Ammon's horn (tissue), 1 donor: ENCODE data around the gene AMZ2.
A peak's percentile ranks its signal among the peaks of the same experiment; 100 is the strongest.
"Not testable (repeated sequence)": the region's sequence is repeated elsewhere in the genome, so short reads cannot be mapped to it uniquely, and the experiment has no call there.

ENCODE experiments used
- DNase-seq: peaks from one replicate; pipeline ENCODE4 v3.0.0-alpha.2; 2016; ENCODE audit warnings: low spot score

Gene AMZ2

GRCh38 chr17:68220186-68220585, 27.7 kb upstream of the AMZ2 start:
- not testable (repeated sequence) for DNase-seq

- not testable (repeated sequence) for DNase-seq
These were observed 27.1 kb upstream of the AMZ2 start for GRCh38 chr17:68220786-68221185.

DNA sequence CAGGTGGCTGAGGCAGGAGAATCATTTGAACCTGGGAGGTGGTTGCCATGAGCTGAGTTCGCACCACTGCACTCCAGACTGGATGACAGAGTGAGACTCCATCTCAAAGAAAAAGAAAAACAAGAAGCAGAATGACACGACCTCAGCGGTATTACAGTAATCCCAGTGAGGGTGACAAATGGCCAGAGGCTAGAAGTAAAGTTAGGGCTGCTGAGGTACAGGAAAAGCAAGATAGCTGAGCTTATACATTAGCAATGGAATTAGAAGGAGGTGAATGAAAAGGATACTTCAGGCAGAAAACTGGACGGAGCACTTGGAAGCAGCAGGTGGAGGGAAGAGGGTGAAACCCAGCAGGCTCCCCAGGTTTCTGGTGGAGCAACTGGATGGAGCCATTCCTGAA, 26.1 kb upstream of the AMZ2 start:
- DNase-seq = no peak

DNA sequence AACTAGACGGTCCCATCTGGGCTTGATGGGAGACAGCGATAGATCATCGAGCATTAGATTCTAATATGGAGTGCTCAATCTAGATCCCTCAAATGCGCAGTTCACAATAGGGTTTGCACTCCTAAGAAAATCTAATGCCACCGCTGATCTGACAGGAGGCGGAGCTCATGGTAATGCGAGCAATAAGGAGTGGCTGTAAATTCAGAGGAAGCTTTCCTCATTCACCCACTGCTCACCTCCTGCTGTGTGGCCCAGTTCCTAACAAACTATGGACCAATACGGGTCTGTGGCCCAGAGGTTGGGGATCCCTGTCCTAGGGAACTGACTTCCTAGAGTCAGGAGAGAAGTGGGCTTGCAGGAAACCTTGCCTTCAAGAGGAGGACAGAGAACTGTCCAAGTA, 25.2 kb upstream of the AMZ2 start:
- DNase-seq = no peak

DNA sequence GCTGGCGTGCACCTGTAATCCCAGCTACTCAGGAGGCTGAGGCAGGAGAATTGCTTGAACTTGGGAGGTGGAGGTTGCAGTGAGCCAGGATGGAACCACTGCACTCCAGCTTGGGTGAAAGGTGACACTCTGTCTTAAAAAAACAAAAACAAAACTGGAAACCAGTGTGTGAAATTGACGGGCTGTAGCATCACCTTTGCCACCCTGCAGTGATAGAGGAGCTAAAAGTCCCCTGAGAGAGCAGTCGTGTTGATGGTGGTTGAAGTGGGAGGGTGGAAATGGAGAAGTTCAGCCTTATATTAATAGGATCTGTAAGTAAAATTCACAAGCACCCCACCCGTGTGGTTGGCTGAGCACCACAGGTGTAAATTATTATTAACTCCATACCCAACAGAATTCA, 22.8 kb upstream of the AMZ2 start:
- not testable (repeated sequence) for DNase-seq

GRCh38 chr17:68228039-68228680, 19.7 kb upstream of the AMZ2 start:
- DNase-seq = not testable (repeated sequence)

GRCh38 chr17:68228817-68229570, 18.8 kb upstream of the AMZ2 start:
- no peak for DNase-seq

DNA sequence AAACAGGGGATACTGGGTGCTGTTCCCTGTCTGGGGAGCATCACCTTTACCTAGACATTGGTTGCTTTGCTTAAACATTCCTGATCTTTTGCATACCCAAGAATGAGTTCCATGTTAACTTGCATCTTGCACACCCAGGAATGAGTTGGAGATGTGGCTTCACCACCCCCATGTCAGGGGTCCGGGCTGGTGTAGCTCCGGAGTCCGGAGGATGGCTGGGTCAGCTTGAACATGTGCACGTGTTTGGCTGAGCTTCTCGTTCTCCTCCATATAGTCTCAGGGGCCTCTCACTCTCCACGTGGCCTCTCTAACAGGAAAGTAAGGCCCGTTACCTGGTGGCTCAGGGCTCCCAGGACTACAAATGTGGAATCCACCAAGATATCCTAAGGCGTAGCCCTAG, 18.2 kb upstream of the AMZ2 start:
- no peak for DNase-seq

GRCh38 chr17:68231131-68231530, 16.7 kb upstream of the AMZ2 start:
- not testable (repeated sequence) for DNase-seq

DNA sequence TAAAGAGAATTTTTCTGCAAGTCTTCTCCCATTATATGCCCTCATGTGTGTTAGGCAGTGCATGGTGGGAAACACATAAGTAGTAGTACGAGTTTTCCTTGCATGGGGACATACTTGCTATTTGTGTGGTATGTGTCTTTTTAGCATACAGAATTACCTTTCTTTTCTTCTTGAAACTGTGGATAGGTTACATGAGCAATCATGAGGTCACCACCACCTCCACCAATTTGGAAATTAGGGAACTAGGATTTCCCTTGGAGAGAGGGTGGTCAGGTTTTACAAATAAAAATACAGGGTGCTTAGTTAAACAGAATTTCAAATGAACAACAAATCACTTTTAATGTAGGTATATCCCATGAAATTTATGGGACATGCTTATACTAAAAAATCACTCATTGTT, 16.3 kb upstream of the AMZ2 start:
- DNase-seq = no peak

GRCh38 chr17:68232741-68233140, 15.1 kb upstream of the AMZ2 start:
- not testable (repeated sequence) for DNase-seq

GRCh38 chr17:68234726-68235335, 13.0 kb upstream of the AMZ2 start:
- DNase-seq = peak; percentile 69

DNA sequence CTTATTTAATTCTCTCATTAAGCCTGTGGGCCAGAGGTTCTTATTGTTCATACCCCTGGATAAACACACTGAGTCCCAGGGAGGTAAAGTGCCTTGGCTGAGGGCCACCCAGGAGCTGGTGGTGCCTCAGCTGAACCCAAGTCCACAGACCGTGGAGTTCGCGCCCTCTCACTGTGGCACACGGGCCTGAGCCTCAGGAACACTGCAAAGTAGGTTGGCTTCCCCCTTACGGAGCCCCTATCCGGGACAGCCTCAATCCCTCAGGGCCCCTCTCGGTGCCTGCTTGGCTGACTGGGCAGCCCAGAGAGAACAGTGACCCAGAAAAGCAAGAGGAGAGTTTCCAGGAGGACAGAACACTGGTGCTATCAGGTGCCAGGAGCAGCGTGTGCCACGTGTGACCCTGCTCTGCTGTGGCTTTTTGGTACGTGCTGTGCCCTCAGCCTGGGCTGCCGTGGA, 12.5 kb upstream of the AMZ2 start:
- DNase-seq = peak; percentile 68

- not testable (repeated sequence) for DNase-seq
These were observed 10.3 kb upstream of the AMZ2 start for GRCh38 chr17:68237369-68238163.

DNA sequence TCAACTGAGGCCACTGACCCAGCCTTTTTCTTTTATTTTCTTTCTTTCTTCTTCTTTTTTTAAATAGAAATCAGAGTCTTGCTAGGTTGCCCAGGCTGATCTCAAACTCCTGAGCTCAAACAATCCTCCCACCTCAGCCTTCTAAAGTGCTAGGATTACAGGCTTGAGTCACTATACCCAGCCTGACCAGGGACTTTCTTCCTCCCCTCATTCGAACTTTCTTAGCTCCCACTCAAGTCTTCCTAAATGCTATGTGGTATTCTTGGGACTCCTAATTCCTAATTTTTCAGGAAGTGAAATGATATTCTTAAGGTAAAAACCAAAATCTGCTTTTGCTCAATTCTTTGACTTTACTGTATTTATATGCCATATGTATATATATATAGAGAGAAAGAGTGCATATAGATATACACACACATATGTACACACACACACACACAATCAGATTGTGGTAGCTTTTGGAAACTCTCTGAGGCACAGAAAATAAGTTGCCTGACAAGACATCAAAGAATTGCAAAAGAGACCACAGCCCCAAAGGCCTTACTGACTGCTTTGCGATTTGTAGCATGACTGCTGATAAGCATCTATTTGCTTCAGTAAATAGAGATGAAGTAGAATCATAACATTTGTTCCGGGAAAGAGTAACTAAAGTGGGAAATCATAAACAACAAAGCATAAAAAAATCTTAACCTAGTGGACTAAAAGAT, 9.5 kb upstream of the AMZ2 start:
- DNase-seq = no peak

GRCh38 chr17:68238871-68239253, 9.0 kb upstream of the AMZ2 start:
- peak; percentile 60 for DNase-seq

- DNase-seq = no peak
These were observed 8.0 kb upstream of the AMZ2 start for GRCh38 chr17:68239632-68240366.

DNA sequence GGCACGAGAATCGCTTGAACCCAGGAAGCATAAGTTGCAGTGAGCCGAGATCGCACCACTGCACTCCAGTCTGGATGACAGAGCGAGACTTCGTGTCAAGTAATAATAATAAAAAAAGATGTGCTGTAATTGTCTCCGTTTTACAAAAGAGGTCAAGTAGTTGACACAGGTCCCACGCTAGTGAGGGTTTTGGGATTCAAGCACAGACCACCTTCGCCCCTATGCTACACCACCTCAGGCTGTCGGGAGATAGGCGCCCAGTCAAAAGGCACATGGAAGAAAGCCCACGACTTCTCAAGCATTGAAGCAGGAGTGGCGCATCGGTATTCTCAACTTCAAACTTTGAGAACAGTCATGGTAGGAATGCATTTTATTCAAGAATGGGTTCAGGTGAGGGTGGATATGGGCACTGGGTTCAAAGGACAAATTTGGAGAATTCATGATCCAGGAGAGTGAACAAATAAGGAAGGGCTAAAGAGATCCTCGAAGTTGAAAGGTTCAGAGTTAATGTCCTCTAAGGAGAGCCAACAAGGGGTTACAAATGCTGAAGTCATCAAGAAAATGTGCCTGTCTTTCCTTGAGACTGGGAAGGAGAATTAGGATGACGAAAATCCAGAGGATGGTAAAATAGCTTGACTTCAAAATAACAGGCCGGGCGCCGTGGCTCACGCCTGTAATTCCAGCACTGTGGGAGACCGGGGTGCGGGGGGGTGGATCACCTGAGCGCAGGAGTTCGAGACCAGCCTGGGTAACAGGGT, 1.4 kb upstream of the AMZ2 start:
- DNase-seq = no peak

DNA sequence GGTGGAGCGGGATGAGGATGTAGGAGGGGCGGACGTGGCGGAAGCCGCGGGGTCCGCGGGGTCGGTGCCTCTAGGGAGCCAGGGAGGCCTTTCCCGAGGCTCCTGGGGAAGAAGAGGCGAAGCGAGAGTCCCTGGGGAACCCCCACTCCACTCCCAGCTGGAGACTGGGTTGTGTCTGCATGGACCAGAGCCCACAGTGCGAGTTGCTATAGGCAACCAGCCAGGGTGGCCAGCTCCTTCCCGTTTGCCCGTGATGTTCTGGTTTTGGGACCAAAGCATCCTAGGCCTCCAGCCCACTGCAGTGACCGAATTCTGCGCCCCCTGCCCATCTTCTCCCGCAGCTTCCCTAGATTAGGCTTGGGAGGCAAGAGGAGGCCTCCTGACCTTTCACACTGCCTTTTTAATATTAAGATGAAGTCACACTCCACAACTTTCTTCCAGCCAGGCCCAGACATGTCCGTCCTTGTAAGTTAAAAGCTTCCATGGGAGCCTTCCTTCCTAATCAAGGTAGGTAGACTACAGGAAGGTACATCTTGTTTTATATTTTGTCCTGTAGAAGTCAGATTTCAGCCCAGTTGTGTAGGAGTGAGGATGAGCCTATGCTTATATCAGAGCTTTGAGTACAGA, 469 bp downstream of the AMZ2 start:
- peak; percentile 71 for DNase-seq

DNA sequence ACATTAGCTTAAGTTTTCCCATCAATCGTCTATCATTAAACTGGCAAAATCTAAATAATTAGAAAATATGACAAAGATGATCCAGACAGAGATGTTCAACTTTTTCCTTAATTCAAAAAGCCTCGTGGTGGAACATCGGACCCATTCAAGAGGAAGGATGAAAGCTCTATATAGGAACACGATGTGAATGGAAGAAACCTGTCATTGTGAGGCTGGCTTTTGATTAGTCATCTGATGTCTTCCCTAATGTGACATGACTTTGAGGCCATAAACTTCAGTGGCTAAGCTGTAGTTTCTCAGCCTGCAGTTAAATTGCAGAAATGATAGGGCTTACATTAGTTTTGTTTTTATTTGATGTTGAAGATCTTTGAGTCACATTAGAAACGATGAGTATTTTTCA, 1.0 kb downstream of the AMZ2 start:
- no peak for DNase-seq
